GM10248 (cell line): ENCODE measurements around the gene TSSK2.

ENCODE experiments used
- CTCF ChIA-PET: fragments of 300-600 bp; sonication (Branson Sonifier 250); formaldehyde crosslinking; extraction: SDS; loops from one replicate; lab custom pipeline; 2021; ENCODE audit warnings: antibody characterized with exemption; lab: Yijun Ruan, JAX
- POLR2A ChIA-PET: fragments of 350-650 bp; sonication (Branson Sonifier 250); formaldehyde crosslinking; extraction: SDS; loops from one replicate; lab custom pipeline; 2020; ENCODE audit warnings: antibody characterized with exemption; lab: Yijun Ruan, JAX
- DNase-seq: peaks from one replicate; pipeline ENCODE4 v3.0.0; 2012; ENCODE audit errors: extremely low spot score
- CTCF ChIP-seq: IDR thresholded peaks from 2 replicates; pipeline ENCODE4 v1.5.1; 2012; ENCODE audit warnings: mild to moderate bottlenecking, low read depth; ENCODE audit errors: extremely low read depth, missing control alignments, control extremely low read depth

TSSK2 gene

GRCh38 chr22:19175602-19176174 lies 44.6 kb downstream of the TSSK2 start:
- ChIA-PET POLR2A (interaction anchor here (0.6 kb wide), 1 partner anchor 303 kb away, joined by 6 read pairs; the partner anchor contains the start of gene UFD1), CTCF (no interaction called here)
- DNase-seq = no peak

GRCh38 chr22:19176175-19176643 lies 45.1 kb downstream of the TSSK2 start:
- DNase-seq = no peak
- ChIA-PET POLR2A (no interaction called here), CTCF (no interaction called here)
- no peak for TF ChIP-seq CTCF

More at GRCh38 chr22:19175602-19176174, 44.6 kb downstream of the TSSK2 start:
- TF ChIP-seq CTCF = no peak

GRCh38 chr22:19176732-19177131 lies 45.6 kb downstream of the TSSK2 start:
- ChIA-PET CTCF (no interaction called here), POLR2A (no interaction called here)
- DNase-seq = no peak
- TF ChIP-seq CTCF = no peak

GRCh38 chr22:19177164-19178064 lies 46.3 kb downstream of the TSSK2 start:
- no peak for TF ChIP-seq CTCF
- no peak for DNase-seq
- ChIA-PET CTCF (interaction anchor here (3.2 kb wide), 1 partner anchor 454 kb away, joined by 37 read pairs; no protein-coding TSS in a partner anchor), POLR2A (no interaction called here)

- TF ChIP-seq CTCF = no peak
- CTCF ChIA-PET = interaction anchor here (0.9 to 3.2 kb wide), 17 partner anchors 10 to 453 kb away, joined by 3 to 37 read pairs (median 6); partner anchors contain the start of genes CDC45 and ESS2
- POLR2A ChIA-PET = interaction anchor here (1.6 kb wide), 1 partner anchor 253 kb away, joined by 4 read pairs; the partner anchor contains the start of gene HIRA
- DNase-seq = peak; percentile 63
Observed at GRCh38 chr22:19178065-19178656, 47.1 kb downstream of the TSSK2 start.

- POLR2A ChIA-PET = interaction anchor here (1.6 kb wide), 1 partner anchor 253 kb away, joined by 4 read pairs; the partner anchor contains the start of gene HIRA
- no peak for TF ChIP-seq CTCF
- DNase-seq = peak; percentile 97
- CTCF ChIA-PET = interaction anchor here (0.7 to 3.2 kb wide), 27 partner anchors 9 to 452 kb away, joined by 3 to 37 read pairs (median 5); partner anchors contain the start of genes C22orf39, CDC45, CLTCL1 and ESS2
Observed at GRCh38 chr22:19178657-19179496, 47.8 kb downstream of the TSSK2 start, which contains the start of gene SLC25A1. Gene SLC25A1 (minus strand): TSS chr22:19178736. CDS start chr22:19178673, 63 bp downstream.
